HG03354 (cell line): ENCODE data around the gene TEX30.
"Not testable (repeated sequence)": the region's sequence is repeated elsewhere in the genome, so short reads cannot be mapped to it uniquely, and the experiment has no call there.

Experiments
- ATAC-seq: cut with Tn5 transposase; IDR thresholded peaks from one replicate; pipeline ENCODE4 v1.9.1; 2021; ENCODE audit warnings: mild to moderate bottlenecking; ENCODE audit not compliant: unreplicated experiment, poor library complexity, severe bottlenecking

Gene TEX30

DNA sequence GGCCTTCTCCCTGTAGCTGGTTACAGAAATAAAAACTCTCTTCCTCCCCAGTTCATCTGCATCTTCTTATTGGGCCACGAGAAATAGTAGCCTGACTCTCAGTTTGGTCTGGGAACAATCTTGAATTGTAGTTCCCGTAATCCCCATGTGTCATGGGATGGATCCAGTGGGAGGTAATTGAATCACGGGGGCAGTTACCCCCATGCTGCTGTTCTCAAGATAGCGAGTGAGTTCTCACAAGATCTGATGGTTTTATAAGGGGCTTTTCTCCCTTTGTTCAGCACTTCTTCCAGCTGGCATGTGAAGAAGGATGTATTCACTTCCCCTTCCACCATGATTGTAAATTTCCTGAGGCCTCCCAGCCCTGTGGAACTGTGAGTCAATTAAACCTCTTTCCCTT lies 7.1 kb upstream of the TEX30 start:
- ATAC-seq = not testable (repeated sequence)

DNA sequence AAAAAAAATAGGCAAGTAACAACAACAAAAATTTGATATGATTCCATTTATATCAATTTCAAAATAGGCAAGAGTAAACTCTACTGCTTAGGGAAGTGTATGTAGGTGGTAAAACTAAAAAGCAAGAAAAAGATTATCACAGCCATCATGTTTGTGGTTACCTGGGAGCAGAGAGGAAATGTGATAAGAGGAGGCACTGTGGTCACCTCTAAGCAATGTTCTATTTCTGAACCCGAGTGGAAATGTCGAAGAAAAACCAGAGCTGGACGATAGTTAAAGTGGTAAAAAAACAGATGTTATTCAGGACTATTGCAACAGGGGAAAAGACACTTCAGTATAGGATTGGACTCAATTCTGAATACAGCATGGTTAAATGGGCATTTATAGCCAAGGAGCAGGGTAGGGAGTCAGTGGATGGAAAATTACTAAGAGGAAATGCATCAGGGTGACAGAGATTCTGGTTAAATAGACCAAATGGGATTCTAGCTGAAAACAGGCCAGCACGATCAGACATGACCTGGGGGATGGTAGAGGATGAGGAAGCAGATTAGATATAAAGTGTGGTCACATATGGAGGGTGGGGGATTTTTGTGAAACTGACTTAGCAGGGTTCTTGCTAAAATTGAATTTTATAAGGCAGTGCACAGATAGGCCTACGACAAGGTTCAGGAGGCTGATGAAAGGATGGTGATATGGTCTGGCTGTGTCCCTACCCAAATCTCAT lies 6.0 kb upstream of the TEX30 start:
- ATAC-seq = peak; percentile 54

DNA sequence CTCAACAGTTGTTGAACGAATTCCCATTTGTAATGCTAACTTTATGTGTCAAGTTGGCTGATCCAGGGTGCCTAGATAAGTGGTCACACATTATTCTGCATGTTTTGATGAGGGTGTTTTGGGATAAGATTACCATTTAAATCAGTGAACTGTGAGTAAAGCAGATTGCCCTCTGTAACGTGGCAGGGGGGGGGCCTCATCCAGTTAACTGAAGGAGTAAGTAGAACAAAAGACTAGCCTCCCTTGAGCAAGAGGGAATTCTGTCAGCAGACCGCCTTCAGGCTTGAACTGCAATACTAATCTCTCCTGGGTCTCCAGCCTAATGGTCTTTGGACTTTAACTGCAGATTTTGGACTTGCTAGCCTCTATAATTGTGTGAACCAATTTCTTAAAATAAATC lies 4.2 kb upstream of the TEX30 start:
- no peak for ATAC-seq

DNA sequence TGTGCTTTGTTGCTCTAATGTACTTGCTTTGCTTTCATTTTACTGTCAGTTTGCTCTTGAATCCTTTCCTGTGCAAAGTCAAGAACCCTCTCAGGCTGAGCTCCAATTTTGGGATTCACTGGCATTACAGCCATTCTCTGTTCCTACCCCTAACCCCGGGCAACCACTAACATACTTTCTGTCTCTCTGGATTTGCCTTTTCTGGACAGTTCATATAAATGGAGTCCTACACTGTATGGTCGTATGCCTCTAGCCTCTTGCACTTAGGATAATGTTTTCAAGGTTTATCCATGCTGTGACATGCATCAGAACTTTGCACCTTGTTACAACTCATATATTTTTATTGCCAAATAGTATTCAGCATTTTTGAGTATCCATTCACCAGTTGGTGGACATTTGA lies 2.7 kb upstream of the TEX30 start:
- ATAC-seq = no peak

DNA sequence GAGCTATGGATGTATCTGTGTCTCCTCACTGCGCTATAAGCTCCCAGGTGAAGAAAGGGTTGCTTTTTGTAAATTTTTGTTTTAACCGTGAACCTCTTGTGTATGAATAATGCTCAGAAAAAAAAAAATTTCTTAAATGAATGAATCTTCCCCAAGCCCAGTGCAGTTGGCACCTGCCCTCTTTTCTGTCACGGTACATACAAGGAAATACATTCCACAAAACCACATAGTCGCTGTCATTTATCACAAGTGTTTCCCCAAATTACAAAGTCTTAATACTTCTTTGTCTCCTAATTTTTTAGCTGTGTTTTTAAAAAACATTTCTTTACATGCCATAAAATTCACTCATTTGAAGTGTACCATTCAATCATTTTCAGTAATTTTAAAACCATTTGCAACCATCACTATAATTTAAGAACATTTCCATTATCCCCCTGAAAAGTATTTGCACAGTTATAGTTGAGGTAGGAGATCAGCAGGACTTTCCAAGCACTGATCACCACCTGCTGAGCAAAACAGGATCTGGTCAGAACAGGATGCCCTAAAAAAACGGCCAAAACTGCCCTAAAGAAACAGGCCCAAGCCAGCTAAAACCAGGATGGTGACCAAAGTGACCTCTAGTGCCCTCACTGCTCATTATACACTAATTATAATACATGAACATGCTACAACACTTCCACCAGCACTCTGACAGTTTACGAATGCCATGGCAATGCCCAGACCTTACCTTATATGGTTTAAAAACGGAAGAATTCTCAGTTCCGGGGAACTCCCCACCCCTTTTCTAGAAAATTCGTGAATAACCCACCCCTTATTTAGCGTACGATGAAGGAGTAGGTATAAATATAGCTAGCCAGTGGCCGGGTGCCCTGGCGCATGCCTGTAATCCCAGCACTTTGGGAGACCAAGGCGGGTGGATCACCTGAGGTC lies 1.3 kb upstream of the TEX30 start:
- no peak for ATAC-seq

DNA sequence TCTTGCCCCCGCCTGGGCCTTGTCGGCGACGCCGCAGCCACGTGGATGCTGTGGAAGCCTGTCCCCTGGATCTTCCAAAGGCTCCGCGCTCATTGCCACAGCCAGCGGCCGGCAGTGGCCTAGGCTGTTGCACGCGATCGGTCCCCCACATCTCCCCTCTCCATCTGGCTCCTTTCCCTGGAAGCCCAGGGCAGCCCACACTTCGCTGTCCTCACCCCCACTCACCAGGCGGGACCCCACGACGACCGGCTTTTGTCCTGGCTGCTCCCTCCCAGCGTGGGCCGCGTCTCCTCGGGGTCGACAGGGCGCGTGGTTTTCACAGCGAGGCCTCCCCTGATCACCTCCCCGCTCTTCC lies 605 bp upstream of the TEX30 start:
- no peak for ATAC-seq

DNA sequence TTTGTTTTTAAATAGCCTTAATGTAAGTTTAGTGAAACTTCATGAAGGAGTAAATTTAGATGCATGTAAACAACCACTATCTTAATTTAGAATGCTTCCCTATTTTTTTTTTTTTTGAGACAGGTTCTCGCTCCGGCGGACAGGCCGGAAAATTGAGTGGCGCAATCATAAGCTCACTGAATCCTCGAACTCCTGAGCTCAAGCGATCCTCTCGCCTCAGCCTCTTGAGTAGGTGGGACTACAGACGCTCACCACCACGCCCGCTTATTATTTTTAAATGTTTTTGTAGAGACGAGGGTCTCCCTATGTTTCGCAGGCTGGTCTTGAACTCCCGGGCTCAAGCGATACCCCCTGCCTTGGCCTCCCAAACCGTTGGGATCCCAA lies 1.6 kb downstream of the TEX30 start:
- no peak for ATAC-seq

DNA sequence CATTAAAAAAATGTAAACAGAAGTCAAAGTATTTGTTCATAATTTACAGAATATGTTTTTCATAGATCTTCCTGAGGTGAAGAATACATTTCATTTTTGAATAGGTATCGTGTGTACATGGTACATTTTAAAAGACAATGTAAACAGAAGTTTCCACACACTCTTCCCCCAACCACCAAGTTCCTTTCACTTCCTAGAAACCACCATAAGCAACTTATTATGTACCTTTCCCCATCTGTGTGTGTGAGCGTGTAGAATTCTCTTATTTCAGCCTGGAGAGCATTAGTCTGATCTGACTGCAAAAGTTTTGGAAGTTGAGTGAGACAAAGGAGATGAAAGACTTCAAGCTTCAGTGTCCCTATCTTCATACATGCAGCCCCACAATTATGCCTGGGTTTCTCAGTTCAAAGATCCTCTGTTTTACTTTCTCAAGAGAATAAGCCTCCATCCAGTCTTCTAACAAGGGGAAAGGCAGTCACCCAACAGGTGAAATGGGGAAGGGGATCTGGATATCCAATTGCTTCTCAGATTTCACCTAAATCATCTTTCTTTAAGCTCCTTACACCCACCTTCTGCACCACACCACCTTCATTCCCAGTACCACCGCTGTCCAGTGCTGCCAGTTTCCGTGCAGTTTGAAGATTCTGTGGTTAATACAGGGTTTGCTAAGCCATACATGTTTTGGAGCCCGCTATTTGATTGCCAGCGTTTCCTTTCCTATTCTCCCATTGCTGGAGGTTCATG lies 2.1 kb downstream of the TEX30 start:
- no peak for ATAC-seq

DNA sequence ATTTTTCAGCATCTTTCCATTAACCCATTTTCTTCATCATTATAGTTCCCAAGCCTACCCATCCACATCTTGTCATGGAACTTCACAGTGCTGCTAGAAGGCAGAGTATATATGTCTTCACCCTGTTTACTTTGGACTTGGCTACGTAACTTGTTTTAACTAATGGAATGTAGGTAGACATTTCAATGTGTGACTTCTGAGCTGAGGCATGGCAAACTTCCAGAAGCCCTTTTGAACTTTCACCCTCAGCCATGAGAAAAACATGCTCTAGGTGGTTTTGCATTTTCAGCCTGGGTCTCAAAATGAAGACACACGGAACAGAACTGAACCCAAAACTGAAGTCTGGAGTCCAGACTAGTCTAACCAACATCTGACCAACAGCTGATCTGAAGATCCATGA lies 3.2 kb downstream of the TEX30 start:
- no peak for ATAC-seq

DNA sequence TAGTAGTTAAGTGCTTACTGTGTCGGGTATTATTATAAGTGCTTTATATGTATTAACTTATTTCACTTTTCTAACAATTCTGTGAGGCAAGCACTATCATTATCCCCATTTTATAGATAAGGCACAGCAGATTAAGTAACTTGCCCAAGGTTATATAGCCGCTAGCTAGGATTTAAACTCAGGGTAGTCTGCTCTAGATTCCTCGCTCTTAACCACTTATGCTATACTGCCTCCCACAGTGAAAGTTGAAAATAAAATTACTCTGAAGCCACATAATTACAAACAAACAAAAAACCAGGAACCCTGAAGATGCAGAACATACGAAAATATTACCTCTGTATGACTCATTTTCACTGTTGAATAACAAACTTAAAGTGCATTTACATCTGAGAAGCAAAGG lies 3.9 kb downstream of the TEX30 start:
- no peak for ATAC-seq

DNA sequence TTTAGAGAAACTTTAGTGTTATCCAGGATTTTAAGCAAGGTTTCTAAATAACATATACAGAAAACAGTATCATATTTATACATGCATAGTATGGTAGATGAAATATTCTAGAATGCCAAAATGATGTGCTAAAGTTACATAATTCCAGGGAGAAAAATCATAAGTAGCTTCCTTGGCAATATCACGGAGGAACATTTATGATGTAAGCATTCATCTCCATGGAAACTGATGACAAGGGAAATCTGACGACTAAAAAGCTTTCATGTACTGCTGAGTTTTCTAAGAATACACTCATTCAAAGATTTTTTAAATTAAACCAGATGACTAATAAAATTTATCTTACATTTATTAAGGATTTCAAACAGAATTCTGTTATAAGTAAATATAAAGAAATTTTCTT lies 4.7 kb downstream of the TEX30 start:
- no peak for ATAC-seq

DNA sequence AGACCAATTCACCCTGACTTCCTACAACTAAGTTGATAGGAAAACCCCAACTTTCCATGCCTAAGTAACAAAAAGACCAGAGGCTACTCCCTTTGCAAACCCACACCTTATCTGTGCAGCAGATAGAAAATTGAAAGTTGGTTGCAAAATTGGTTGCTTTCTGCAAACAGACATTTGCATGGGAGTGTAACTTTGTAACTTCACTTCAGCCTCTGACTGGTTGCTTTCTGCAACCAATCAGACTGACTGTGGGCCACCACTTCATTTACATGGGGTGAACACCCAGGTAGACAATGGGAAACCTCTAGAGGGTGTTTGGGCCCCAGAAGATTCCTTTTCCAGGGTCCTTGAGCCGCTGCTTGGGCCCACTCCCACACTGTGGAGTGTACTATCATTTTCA lies 9.8 kb downstream of the TEX30 start:
- ATAC-seq = no peak

DNA sequence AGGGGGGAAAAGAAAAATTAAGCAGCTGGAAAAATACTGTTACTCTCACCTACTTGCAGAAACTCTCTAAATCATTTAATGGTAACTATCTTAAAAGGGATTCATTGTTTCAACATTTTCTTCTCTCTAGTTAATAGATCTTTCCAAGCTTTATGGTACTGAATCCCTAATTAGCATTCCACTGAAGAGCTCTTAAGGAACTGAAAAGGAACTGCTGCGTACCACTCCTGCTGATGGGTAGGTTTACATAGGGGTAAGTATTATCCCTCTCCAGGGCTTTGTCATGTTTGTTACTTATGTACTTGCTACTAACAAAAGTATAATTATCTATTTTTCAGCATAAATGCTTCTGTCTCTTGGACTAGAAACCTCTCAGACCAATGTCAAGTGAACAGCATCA lies 12.5 kb downstream of the TEX30 start:
- no peak for ATAC-seq

DNA sequence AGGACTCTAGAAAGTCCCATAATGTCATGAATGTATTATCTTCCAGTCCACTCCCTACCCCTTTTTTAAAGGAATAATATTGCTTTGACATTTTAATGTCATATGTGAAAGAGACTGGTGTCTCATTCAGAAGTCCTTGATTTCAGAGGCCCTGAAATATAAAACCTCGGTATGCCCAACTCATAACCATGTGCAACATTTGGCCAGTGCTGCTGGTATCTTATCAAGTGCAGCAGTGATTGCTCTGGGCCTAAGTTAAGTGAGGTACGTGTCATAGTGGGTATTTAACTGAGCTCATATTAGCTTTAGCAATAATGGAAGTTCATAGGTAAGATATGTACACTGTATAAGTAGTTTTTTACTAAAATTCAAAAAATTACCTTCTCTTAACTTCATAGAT lies 14.7 kb downstream of the TEX30 start:
- no peak for ATAC-seq

DNA sequence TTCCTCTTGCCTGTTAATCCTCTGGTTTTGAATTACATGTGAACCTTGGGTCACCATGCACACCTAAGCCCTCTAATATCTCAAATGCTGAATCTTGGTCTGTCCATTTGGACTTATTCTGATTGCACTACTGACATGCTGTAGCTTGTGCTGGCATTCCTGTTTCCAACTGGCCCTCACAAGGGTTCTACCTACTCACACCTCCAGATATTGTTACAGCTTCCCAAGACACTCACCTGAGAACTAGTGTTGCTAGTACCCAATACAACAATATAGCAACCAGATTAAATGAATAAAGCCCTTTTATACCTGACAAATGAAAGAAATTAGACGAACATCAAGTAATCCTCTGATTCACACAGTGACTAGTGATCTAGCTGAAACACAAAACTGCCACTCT lies 16.6 kb downstream of the TEX30 start:
- ATAC-seq = no peak

DNA sequence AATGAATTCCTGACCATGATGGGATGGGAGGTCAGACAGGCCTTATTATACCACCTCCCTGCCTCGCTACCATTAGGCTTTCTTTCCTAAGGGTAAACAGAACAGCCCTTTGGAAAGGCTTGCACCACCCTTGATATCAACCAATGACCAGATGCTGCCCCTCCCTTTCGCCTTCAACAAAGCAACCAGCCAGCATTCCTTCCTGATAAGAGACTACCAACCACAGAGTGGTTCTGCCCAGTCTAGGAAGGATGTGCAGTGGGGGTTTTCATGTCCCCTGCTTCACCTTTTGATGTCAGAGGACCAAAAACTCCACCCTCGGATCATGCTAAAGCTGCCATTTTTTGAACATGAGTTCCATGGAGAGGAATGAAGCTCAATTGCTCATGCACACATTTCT lies 21.7 kb downstream of the TEX30 start:
- ATAC-seq = no peak

DNA sequence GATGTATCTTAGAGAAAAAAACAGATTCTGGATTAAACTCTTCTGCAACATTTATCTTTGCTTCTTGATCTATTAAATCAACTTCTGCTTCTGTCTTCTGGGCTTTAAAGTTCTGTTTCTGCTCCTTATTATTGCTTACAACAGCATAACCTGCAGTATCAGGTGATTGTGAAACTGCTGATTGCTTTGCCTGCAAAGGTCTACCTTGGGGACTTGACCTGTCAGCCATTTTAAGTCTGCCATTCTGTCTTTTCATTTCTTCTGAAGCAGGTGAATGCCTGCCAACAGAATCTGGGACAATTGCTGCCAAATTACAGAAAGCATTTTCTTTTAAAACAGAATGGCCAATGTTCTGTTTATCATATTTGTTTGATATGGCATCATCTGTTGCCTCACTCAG lies 31.1 kb downstream of the TEX30 start:
- ATAC-seq = no peak

DNA sequence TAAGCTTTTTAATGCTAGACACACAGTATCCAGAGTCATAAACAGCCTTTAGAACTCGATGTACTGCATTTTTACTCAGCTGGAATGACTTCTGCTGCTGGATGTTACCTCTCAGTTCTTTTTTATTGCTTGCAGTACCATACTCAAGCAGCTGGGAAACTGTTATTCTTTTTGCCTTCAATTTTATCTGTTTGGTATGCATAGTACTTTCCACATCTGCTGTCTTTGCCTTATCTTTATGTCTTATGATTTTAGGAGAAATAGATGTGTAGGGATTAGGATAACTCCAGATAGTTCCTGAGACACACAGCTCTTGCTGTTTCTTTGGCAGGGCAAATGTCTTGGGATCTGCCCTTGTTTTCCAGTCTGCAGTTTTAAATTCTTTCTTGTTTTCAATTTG lies 31.5 kb downstream of the TEX30 start:
- ATAC-seq = no peak

DNA sequence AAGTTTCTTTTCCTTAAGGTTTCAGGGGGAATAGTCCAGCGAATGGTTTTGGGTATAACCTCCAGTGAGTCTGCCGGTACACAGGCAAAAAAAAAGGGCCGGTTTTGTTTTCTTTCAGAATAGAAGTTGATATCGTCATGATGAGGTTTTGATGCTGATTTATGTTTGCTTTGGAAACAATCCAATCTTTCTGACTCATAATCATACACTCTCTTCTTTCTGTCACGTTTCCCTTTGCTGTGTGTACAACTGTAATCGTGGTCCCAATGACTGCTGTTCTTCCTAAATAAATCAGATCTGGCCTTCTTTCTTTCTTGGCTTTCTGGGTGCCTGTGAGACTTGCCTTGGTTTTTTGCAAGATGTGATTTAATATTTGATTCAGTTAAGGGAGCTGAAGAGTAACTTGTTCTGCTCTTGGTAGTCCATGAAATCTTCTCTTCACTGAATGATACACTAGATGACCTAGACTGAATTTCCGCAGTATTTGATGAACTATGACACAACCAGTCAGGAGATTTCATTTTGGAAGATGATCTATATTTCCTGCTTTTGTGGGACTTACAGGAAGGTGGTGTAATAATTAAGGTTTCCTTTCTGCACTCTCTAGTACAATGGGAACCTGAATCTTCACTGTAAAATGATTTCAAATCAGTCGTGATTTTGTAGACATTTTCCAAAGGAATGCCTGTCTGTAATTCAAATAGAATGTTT lies 43.9 kb downstream of the TEX30 start:
- no peak for ATAC-seq

DNA sequence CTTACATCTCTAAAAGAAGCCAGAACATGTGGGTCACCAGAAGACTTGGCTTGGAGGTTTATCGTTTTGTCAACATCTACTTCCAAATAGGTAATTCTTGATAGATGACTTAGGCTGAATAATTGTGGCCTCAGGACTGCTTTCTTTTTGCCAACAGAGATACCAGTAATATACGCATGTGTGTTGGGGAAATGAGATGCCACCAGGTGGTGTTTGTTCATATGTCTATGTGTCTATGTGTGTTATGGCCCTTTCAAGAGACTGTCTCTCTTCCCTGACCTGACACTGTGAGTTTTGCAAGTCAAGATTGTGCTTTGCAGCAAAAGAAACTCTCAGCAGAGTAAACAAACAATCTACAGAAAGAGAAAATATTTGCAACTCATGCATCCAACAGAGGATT lies 47.2 kb downstream of the TEX30 start:
- ATAC-seq = no peak
